ENCODE measurements around the gene C8G. TPM values are rescaled to one million over a fixed set of nuclear protein-coding genes. Genes with fewer than 3 reads are reported as not detected.

C8G gene
- total RNA-seq, 6 donors from 2014 or later: 1.8 to 4.4 (median 2.1) TPM; not detected in 3

- no peaks in the 10 kb centered on the region for H3K27me3 ChIP-seq
- H3K27ac ChIP-seq: no peak overlapping the region
- 86 to 89% methylated on average over 4 to 11 of the region's 11 CpGs for WGBS, 2 donors
- H3K36me3 ChIP-seq: no peaks in the 10 kb centered on the region
- no peak overlapping the region for H3K4me3 ChIP-seq
- no peak for TF ChIP-seq POLR2A (IDR thresholded peaks at IDR 0.05)
- TF ChIP-seq CTCF (IDR thresholded peaks at IDR 0.05): no peak
- TF ChIP-seq EP300 (IDR thresholded peaks at IDR 0.05): no peak
- no peak for TF ChIP-seq POLR2AphosphoS5 (IDR thresholded peaks at IDR 0.05)
- peak in 1 of 2 donors; percentile 7 for DNase-seq
- no peak for ATAC-seq (ENCODE audit: low FRiP score in 2 of 2)
- H3K4me1 ChIP-seq: peaks cover 7 to 30% (median 18%) of the 10 kb centered on the region in 4 donors
- H3K9me3 ChIP-seq: no peaks in the 10 kb centered on the region
These were observed 17.7 kb downstream of the C8G start for GRCh38 chr9:136962701-136963248.

GRCh38 chr9:136963341-136963740 is 18.3 kb downstream of the C8G start:
- DNase-seq (peak in 1 of 2 donors; percentile 47), ATAC-seq (ENCODE audit: low FRiP score in 2 of 2) (no peak)
- TF ChIP-seq POLR2A (IDR thresholded peaks at IDR 0.05) (no peak), EP300 (IDR thresholded peaks at IDR 0.05) (no peak), CTCF (IDR thresholded peaks at IDR 0.05) (no peak), POLR2AphosphoS5 (IDR thresholded peaks at IDR 0.05) (no peak)
- no peaks in the 10 kb centered on the region for H3K27me3 ChIP-seq
- WGBS, 2 donors: 93 to 96% methylated on average over 7 to 15 of the region's 15 CpGs
- no peak overlapping the region for H3K4me3 ChIP-seq
- no peaks in the 10 kb centered on the region for H3K9me3 ChIP-seq
- peaks cover 7 to 30% (median 18%) of the 10 kb centered on the region in 4 donors for H3K4me1 ChIP-seq
- H3K36me3 ChIP-seq: no peaks in the 10 kb centered on the region
- no peak overlapping the region for H3K27ac ChIP-seq

GRCh38 chr9:136963751-136964150 is 18.7 kb downstream of the C8G start:
- Histone ChIP-seq H3K4me3 (no peak overlapping the region), H3K4me1 (peaks cover 7 to 30% (median 18%) of the 10 kb centered on the region in 4 donors), H3K27ac (no peak overlapping the region), H3K9me3 (no peaks in the 10 kb centered on the region), H3K27me3 (no peaks in the 10 kb centered on the region), H3K36me3 (no peaks in the 10 kb centered on the region)
- no peak for ATAC-seq (ENCODE audit: low FRiP score in 2 of 2)
- DNase-seq: peak in 1 of 2 donors; percentile 56
- TF ChIP-seq POLR2A (IDR thresholded peaks at IDR 0.05): no peak
- no peak for TF ChIP-seq POLR2AphosphoS5 (IDR thresholded peaks at IDR 0.05)
- TF ChIP-seq CTCF (IDR thresholded peaks at IDR 0.05): no peak
- TF ChIP-seq EP300 (IDR thresholded peaks at IDR 0.05): no peak
- 92 to 100% methylated on average over 1 to 9 of the region's 12 CpGs for WGBS, 2 donors

GRCh38 chr9:136964171-136964689 is 19.2 kb downstream of the C8G start:
- H3K4me1 ChIP-seq: peaks cover 7 to 26% (median 18%) of the 10 kb centered on the region in 4 donors
- H3K27ac ChIP-seq: no peak overlapping the region
- no peak for ATAC-seq (ENCODE audit: low FRiP score in 2 of 2)
- H3K9me3 ChIP-seq: no peaks in the 10 kb centered on the region
- WGBS, 2 donors: 75% methylated on average over 18 of the region's 22 CpGs; no CpG with 5 or more reads in 1 of the 2 donors
- H3K36me3 ChIP-seq: no peaks in the 10 kb centered on the region
- no peak overlapping the region for H3K4me3 ChIP-seq
- DNase-seq: peak in 1 of 2 donors; percentile 64
- no peak for TF ChIP-seq POLR2AphosphoS5 (IDR thresholded peaks at IDR 0.05)
- TF ChIP-seq CTCF (IDR thresholded peaks at IDR 0.05): no peak
- no peak for TF ChIP-seq EP300 (IDR thresholded peaks at IDR 0.05)
- no peak for TF ChIP-seq POLR2A (IDR thresholded peaks at IDR 0.05)
- no peaks in the 10 kb centered on the region for H3K27me3 ChIP-seq

All from upper lobe of left lung (tissue), 6 donors.